IMR-90 (cell line): ENCODE results near the gene PRR22. TPM values are rescaled to one million over a fixed set of nuclear protein-coding genes. Genes with fewer than 3 reads are reported as not detected.

Source experiments
- ATAC-seq: fragments of 200-7000 bp; cut with Tn5 transposase; 2 replicates; pipeline ENCODE4 v1.9.1; 2020; ENCODE audit warnings: low read depth, mild to moderate bottlenecking, moderate library complexity
- BruUV-seq: library from RNA; stranded (reverse); fragments of 400-500 nt; replicated peaks from 2 replicates; lab custom pipeline; 2021; lab: Mats Ljungman, UMichigan
- CTCF ChIA-PET: fragments of 300-600 bp; formaldehyde crosslinking; extraction: SDS; loops from one replicate; lab custom pipeline; 2021; ENCODE audit warnings: antibody characterized with exemption; lab: Yijun Ruan, JAX
- POLR2A ChIA-PET: fragments of 300-600 bp; sonication (Branson Sonifier 250); formaldehyde crosslinking; loops from one replicate; lab custom pipeline; 2022; ENCODE audit warnings: antibody characterized with exemption; ENCODE audit not compliant: unreplicated experiment; lab: Charles Lee
- DNase-seq: peaks from one replicate; pipeline ENCODE4 v3.0.0; 2013
- H2AFZ ChIP-seq: replicated peaks from 2 replicates; pipeline ENCODE3; 2013; ENCODE audit warnings: low read length, mild to moderate bottlenecking; ENCODE audit not compliant: poor library complexity
- H2AK5ac ChIP-seq: 2 replicates; pipeline ENCODE4 v1.6.1; 2013; ENCODE audit warnings: low read depth, low read length, inconsistent platforms
- H2AK9ac ChIP-seq: replicated peaks from 2 replicates; pipeline ENCODE3; 2013; ENCODE audit warnings: mild to moderate bottlenecking, low read depth, low read length, moderate library complexity; ENCODE audit not compliant: poor library complexity
- H2BK120ac ChIP-seq: 2 replicates; pipeline ENCODE4 v1.6.1; 2013; ENCODE audit warnings: low read depth, low read length, inconsistent platforms
- H2BK15ac ChIP-seq: 3 replicates; pipeline ENCODE4 v1.6.1; 2013; ENCODE audit warnings: low read depth, low read length, inconsistent platforms
- H2BK20ac ChIP-seq: 2 replicates; pipeline ENCODE4 v1.6.1; 2013; ENCODE audit warnings: low read depth, mild to moderate bottlenecking, inconsistent platforms, low read length, moderate library complexity
- H2BK5ac ChIP-seq: 2 replicates; pipeline ENCODE4 v1.6.1; 2013; ENCODE audit warnings: mild to moderate bottlenecking, low read depth, low read length, inconsistent platforms; ENCODE audit not compliant: poor library complexity, severe bottlenecking
- H3K14ac ChIP-seq: replicated peaks from 2 replicates; pipeline ENCODE4 v1.6.1; 2013; ENCODE audit warnings: low read depth, low read length, inconsistent platforms
- H3K18ac ChIP-seq: 2 replicates; pipeline ENCODE4 v1.6.1; 2013; ENCODE audit warnings: low read depth, low read length, control low read depth
- H3K23ac ChIP-seq: 2 replicates; pipeline ENCODE4 v1.6.1; 2013; ENCODE audit warnings: low read depth, low read length, inconsistent platforms
- H3K27ac ChIP-seq: 2 replicates; pipeline ENCODE4 v1.5.1; 2013; ENCODE audit warnings: mild to moderate bottlenecking, control low read depth, low read length; ENCODE audit not compliant: insufficient read depth
- H3K27me3 ChIP-seq: 2 replicates; pipeline ENCODE4 v1.6.1; 2013; ENCODE audit warnings: low read length; ENCODE audit not compliant: control insufficient read depth, insufficient read depth
- H3K36me3 ChIP-seq: 2 replicates; pipeline ENCODE4 v1.6.1; 2013; ENCODE audit warnings: low read length, mixed read lengths; ENCODE audit not compliant: control insufficient read depth, insufficient read depth
- H3K4ac ChIP-seq: 2 replicates; pipeline ENCODE4 v1.6.1; 2013; ENCODE audit warnings: low read depth, low read length, inconsistent platforms
- H3K4me1 ChIP-seq: 2 replicates; pipeline ENCODE4 v1.6.1; 2013; ENCODE audit warnings: low read length, mixed read lengths; ENCODE audit not compliant: control insufficient read depth, insufficient read depth
- H3K4me2 ChIP-seq: 2 replicates; pipeline ENCODE4 v1.6.1; 2013; ENCODE audit warnings: low read depth, mild to moderate bottlenecking, control low read depth, low read length, moderate library complexity
- H3K4me3 ChIP-seq: 2 replicates; pipeline ENCODE4 v1.5.1; 2013; ENCODE audit warnings: low read depth, mild to moderate bottlenecking, control low read depth, low read length, moderate library complexity; ENCODE audit not compliant: insufficient read depth
- H3K56ac ChIP-seq: 2 replicates; pipeline ENCODE4 v1.6.1; 2013; ENCODE audit warnings: low read length, inconsistent platforms; ENCODE audit not compliant: insufficient read depth; ENCODE audit errors: extremely low read depth
- H3K79me1 ChIP-seq, 2 experiments: 2 replicates each; pipeline ENCODE4 v1.6.1; 2013; ENCODE audit warnings: low read length in 2 of 2, inconsistent platforms in 1 of 2, low read depth in 1 of 2
- H3K9ac ChIP-seq: 2 replicates; pipeline ENCODE4 v1.6.1; 2013; ENCODE audit warnings: low read depth, low read length, control low read depth
- H3K9me1 ChIP-seq: 2 replicates; pipeline ENCODE4 v1.6.1; 2013; ENCODE audit warnings: low read length, inconsistent platforms; ENCODE audit not compliant: insufficient read depth
- H3K9me3 ChIP-seq: 2 replicates; pipeline ENCODE4 v1.6.1; 2013; ENCODE audit warnings: low read length; ENCODE audit not compliant: control insufficient read depth, insufficient read depth
- H4K20me1 ChIP-seq: 2 replicates; pipeline ENCODE4 v1.6.1; 2013; ENCODE audit warnings: low read length, inconsistent platforms; ENCODE audit not compliant: insufficient read depth
- H4K5ac ChIP-seq: 2 replicates; pipeline ENCODE4 v1.6.1; 2013; ENCODE audit warnings: mild to moderate bottlenecking, low read depth, low read length, control low read depth
- H4K8ac ChIP-seq, 2 experiments: 2 replicates each; pipeline ENCODE4 v1.6.1; 2013; ENCODE audit warnings: low read depth in 2 of 2, low read length in 2 of 2, control low read depth in 1 of 2, inconsistent platforms in 1 of 2
- H4K91ac ChIP-seq: 2 replicates; pipeline ENCODE4 v1.6.1; 2013; ENCODE audit warnings: low read depth, low read length, inconsistent platforms; ENCODE audit not compliant: insufficient read depth
- BHLHE40 ChIP-seq: fragments of 150-350 bp; IDR thresholded peaks from 2 replicates; pipeline ENCODE4 v1.6.1; 2016; ENCODE audit warnings: mild to moderate bottlenecking, low read depth, low read length
- CEBPB ChIP-seq: IDR thresholded peaks from 2 replicates; pipeline ENCODE4 v1.6.1; 2012; ENCODE audit warnings: low read depth, low read length, improper control_type of control experiment
- CHD1 ChIP-seq: IDR thresholded peaks from 2 replicates; pipeline ENCODE4 v1.6.1; 2012; ENCODE audit warnings: low read depth, low read length, improper control_type of control experiment
- FOS ChIP-seq: fragments of 150-350 bp; IDR thresholded peaks from 2 replicates; pipeline ENCODE4 v1.6.1; 2016; ENCODE audit warnings: low read depth, low read length
- MAFK ChIP-seq: IDR thresholded peaks from 2 replicates; pipeline ENCODE4 v1.6.1; 2012; ENCODE audit warnings: low read depth, low read length, improper control_type of control experiment
- MAZ ChIP-seq: IDR thresholded peaks from 2 replicates; pipeline ENCODE4 v1.6.1; 2012; ENCODE audit warnings: low read depth, mild to moderate bottlenecking, low read length, improper control_type of control experiment, moderate library complexity, borderline replicate concordance
- MXI1 ChIP-seq: IDR thresholded peaks from 2 replicates; pipeline ENCODE4 v1.6.1; 2012; ENCODE audit warnings: low read depth, mild to moderate bottlenecking, low read length, moderate library complexity, borderline replicate concordance
- NFE2L2 ChIP-seq: fragments of 150-350 bp; IDR thresholded peaks from 2 replicates; pipeline ENCODE4 v1.6.1; 2016; ENCODE audit warnings: low read depth, mild to moderate bottlenecking, low read length
- POLR2A ChIP-seq: IDR thresholded peaks from 2 replicates; pipeline ENCODE4 v1.6.1; 2012; ENCODE audit warnings: mild to moderate bottlenecking, low read depth, low read length
- RAD21 ChIP-seq: IDR thresholded peaks from 2 replicates; pipeline ENCODE4 v1.6.1; 2012; ENCODE audit warnings: low read length, improper control_type of control experiment
- RCOR1 ChIP-seq: IDR thresholded peaks from 2 replicates; pipeline ENCODE4 v1.6.1; 2012; ENCODE audit warnings: mild to moderate bottlenecking, low read length, improper control_type of control experiment; ENCODE audit not compliant: insufficient replicate concordance
- RFX5 ChIP-seq: IDR thresholded peaks from 2 replicates; pipeline ENCODE4 v1.8.0; 2012; ENCODE audit warnings: low read depth, mild to moderate bottlenecking, low read length, moderate library complexity
- SMC3 ChIP-seq: fragments of 150-350 bp; IDR thresholded peaks from 2 replicates; pipeline ENCODE4 v1.6.1; 2016; ENCODE audit warnings: low read depth, mild to moderate bottlenecking, antibody characterized with exemption, low read length, moderate library complexity
- WGBS, 2 experiments: methylation state at CpG; one replicate each; pipeline versions ENCODE4 v1.1.5 to v1.1.7; 2013; ENCODE audit warnings: missing lambda C conversion rate in 2 of 2; ENCODE audit not compliant: insufficient read length in 1 of 2; ENCODE audit errors: extremely low coverage in 2 of 2; 5-methylcytosine and 5-hydroxymethylcytosine counted together
- dilution Hi-C: fragments of 300-500 bp; cut with HindIII; formaldehyde crosslinking; loops from one replicate; pipeline ENCODE4 v1.14.3; 2018; ENCODE audit warnings: low sequenced_read_pairs; ENCODE audit not compliant: unreplicated experiment
- in situ Hi-C: fragments of 300-500 bp; cut with MboI; formaldehyde crosslinking; loops from 3 replicates; pipeline ENCODE4 v1.14.3; 2019; ENCODE audit warnings: low sequenced_read_pairs, inconsistent platforms, mixed read lengths
- intact Hi-C: fragments of 100-400 bp; cut with micrococcal nuclease; formaldehyde crosslinking; loops from 2 replicates; pipeline ENCODE4 v1.10.0; 2022
- polyA plus RNA-seq, 3 experiments: library from polyadenylated mRNA; depleted of rRNA; stranded (reverse); fragments of >200 nt; gene quantifications; 2 replicates each; pipeline ENCODE4 v1.2.3, GENCODE V29; 2012; ENCODE audit warnings: low replicate concordance in 1 of 3
- total RNA-seq: library from RNA; depleted of rRNA; stranded (reverse); fragments of >200 nt; gene quantifications from 2 replicates; pipeline ENCODE4 v1.2.3, GENCODE V29; 2012
- TF ChIP-seq, protein P1 (sequence below): fragments of 150-350 bp; IDR thresholded peaks from 2 replicates; pipeline ENCODE4 v1.6.1; 2017; ENCODE audit warnings: mild to moderate bottlenecking, antibody characterized with exemption, low read length, low read depth
- TF ChIP-seq, protein P2 (sequence below): conservative IDR thresholded peaks from 2 replicates; pipeline ENCODE4 v1.5.1; 2012; ENCODE audit warnings: mild to moderate bottlenecking, low read depth, low read length, improper control_type of control experiment
- TF ChIP-seq, protein P3 (sequence below): fragments of 150-350 bp; IDR thresholded peaks from 2 replicates; pipeline ENCODE4 v1.6.1; 2016; ENCODE audit warnings: low read depth, mild to moderate bottlenecking, low read length, moderate library complexity, borderline replicate concordance

Gene PRR22
- total and polyA plus RNA-seq, 2 of the 4 experiments (the other 2 are of a cell fraction) = 0.92 TPM; not detected in 1

DNA sequence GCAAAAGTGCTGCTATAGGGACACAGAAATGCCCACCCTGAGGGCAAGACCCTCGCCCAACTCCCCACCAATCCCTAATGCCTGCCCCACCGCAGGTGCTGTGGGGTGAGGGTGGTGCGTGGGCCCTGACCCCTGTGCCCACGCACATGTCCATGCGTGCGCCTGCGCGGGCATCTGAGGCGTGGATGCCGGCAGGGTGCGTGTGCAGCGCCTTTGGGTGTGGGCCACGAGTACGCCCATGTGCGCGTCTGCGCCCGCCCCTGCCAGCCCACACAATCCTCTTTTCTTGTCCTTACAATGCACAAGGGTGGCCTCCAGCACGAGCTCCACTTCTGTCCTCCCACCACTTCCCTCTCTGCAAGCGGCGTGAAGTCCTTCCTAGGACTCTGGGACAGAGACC lies 40.6 kb upstream of the PRR22 start:
- WGBS, 2 experiments = 94% methylated on average over 11 of the region's 21 CpGs; no CpG with 5 or more reads in 1 of the 2 experiments
- Histone ChIP-seq H2AFZ (no peak overlapping the region), H4K8ac (no peak overlapping the region), H3K18ac (no peak overlapping the region), H3K4me3 (no peak overlapping the region), H4K5ac (no peak overlapping the region), H3K9me3 (no peaks in the 10 kb centered on the region), H3K79me1 (peaks cover 0 to 6% of the 10 kb centered on the region in 2 experiments; a peak in 2 of 4 replicates), H2BK20ac (no peak overlapping the region), H4K91ac (no peak overlapping the region), H4K20me1 (no peaks in the 10 kb centered on the region; the same call in 1 of the 2 replicates), H3K4ac (no peak overlapping the region), H2BK120ac (no peak overlapping the region), H3K4me1 (peaks cover 15% of the 10 kb centered on the region), H3K36me3 (no peaks in the 10 kb centered on the region), H2BK15ac (no peak overlapping the region), H3K27me3 (no peaks in the 10 kb centered on the region; the same call in 1 of the 2 replicates), H3K9me1 (peaks cover 4% of the 10 kb centered on the region; the same call in 1 of the 2 replicates), H3K27ac (no peak overlapping the region), H3K4me2 (no peak overlapping the region), H3K9ac (no peak overlapping the region), H2AK9ac (no peak overlapping the region), H3K56ac (no peak overlapping the region), H3K23ac (no peak overlapping the region), H3K14ac (no peak overlapping the region), H2BK5ac (no peak overlapping the region), H2AK5ac (no peak overlapping the region)
- BruUV-seq = no TSS peak
- TF ChIP-seq CEBPB (no peak), RCOR1 (no peak), RAD21 (no peak), RFX5 (no peak), FOS (no peak), BHLHE40 (no peak), MAZ (no peak), MAFK (no peak), POLR2A (no peak), NFE2L2 (no peak), CHD1 (no peak), MXI1 (no peak), SMC3 (no peak)
- TF ChIP-seq, protein P1, sequence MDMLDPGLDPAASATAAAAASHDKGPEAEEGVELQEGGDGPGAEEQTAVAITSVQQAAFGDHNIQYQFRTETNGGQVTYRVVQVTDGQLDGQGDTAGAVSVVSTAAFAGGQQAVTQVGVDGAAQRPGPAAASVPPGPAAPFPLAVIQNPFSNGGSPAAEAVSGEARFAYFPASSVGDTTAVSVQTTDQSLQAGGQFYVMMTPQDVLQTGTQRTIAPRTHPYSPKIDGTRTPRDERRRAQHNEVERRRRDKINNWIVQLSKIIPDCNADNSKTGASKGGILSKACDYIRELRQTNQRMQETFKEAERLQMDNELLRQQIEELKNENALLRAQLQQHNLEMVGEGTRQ = no peak
- TF ChIP-seq, protein P2, sequence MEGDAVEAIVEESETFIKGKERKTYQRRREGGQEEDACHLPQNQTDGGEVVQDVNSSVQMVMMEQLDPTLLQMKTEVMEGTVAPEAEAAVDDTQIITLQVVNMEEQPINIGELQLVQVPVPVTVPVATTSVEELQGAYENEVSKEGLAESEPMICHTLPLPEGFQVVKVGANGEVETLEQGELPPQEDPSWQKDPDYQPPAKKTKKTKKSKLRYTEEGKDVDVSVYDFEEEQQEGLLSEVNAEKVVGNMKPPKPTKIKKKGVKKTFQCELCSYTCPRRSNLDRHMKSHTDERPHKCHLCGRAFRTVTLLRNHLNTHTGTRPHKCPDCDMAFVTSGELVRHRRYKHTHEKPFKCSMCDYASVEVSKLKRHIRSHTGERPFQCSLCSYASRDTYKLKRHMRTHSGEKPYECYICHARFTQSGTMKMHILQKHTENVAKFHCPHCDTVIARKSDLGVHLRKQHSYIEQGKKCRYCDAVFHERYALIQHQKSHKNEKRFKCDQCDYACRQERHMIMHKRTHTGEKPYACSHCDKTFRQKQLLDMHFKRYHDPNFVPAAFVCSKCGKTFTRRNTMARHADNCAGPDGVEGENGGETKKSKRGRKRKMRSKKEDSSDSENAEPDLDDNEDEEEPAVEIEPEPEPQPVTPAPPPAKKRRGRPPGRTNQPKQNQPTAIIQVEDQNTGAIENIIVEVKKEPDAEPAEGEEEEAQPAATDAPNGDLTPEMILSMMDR = no peak
- TF ChIP-seq, protein P3, sequence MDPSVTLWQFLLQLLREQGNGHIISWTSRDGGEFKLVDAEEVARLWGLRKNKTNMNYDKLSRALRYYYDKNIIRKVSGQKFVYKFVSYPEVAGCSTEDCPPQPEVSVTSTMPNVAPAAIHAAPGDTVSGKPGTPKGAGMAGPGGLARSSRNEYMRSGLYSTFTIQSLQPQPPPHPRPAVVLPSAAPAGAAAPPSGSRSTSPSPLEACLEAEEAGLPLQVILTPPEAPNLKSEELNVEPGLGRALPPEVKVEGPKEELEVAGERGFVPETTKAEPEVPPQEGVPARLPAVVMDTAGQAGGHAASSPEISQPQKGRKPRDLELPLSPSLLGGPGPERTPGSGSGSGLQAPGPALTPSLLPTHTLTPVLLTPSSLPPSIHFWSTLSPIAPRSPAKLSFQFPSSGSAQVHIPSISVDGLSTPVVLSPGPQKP = no peak
- POLR2A ChIA-PET = no interaction called here
- ATAC-seq = no peak
- dilution Hi-C loops = no loop called here
- no peak for DNase-seq
- in situ Hi-C loops = no loop called here
- CTCF ChIA-PET = no interaction called here
- intact Hi-C loops = loop anchor here (5.0 kb wide), 1 partner anchor 67 kb away; no protein-coding TSS in a partner anchor
